HEK293 (cell line): ENCODE data around the gene RDH12.

Source experiments
- CTCF ChIA-PET: fragments of 350-600 bp; formaldehyde crosslinking; extraction: SDS; loops from one replicate; lab custom pipeline; 2021; ENCODE audit warnings: antibody characterized with exemption; lab: Yijun Ruan, JAX
- POLR2A ChIA-PET: fragments of 300-600 bp; formaldehyde crosslinking; extraction: SDS; loops from one replicate; lab custom pipeline; 2020; ENCODE audit warnings: antibody characterized with exemption, inconsistent platforms; lab: Yijun Ruan, JAX
- H3K27ac ChIP-seq: fragments of 200-500 bp; sonication (Bioruptor generic); 2 replicates; pipeline ENCODE4 v1.5.1; 2014; ENCODE audit warnings: low read depth, low read length, control low read depth, inconsistent platforms; ENCODE audit errors: extremely low read depth
- H3K36me3 ChIP-seq, 2 experiments: fragments of 200-500 bp in 1 of 2; sonication (Bioruptor generic) in 1 of 2; 1 replicate in 1 of 2; 2 replicates in 1 of 2; pipeline ENCODE4 v1.5.1; 2014 to 2017; ENCODE audit warnings: inconsistent platforms in 2 of 2, low read length in 2 of 2; ENCODE audit not compliant: control insufficient read depth in 2 of 2, insufficient read depth in 1 of 2
- H3K4me1 ChIP-seq: fragments of 200-500 bp; sonication (Bioruptor generic); 2 replicates; pipeline ENCODE4 v1.5.1; 2014; ENCODE audit warnings: mild to moderate bottlenecking, low read length, inconsistent platforms; ENCODE audit not compliant: control insufficient read depth, insufficient read depth
- H3K4me3 ChIP-seq: 2 replicates; pipeline ENCODE4 v1.5.1; 2011; ENCODE audit warnings: low read depth, mild to moderate bottlenecking, control low read depth, low read length, moderate library complexity
- H3K9me3 ChIP-seq: fragments of 200-500 bp; sonication (Bioruptor generic); 2 replicates; pipeline ENCODE4 v1.5.1; 2014; ENCODE audit warnings: low read depth, low read length, inconsistent platforms; ENCODE audit not compliant: control insufficient read depth, insufficient read depth
- FEZF1 ChIP-seq: fragments of 450-650 bp; formaldehyde crosslinking; IDR thresholded peaks from 2 replicates; pipeline ENCODE4 v1.5.1; 2016; ENCODE audit warnings: missing biosample characterization, missing genetic modification characterization
- HOXD13 ChIP-seq: sonication (generic); formaldehyde crosslinking; IDR thresholded peaks from 2 replicates; pipeline ENCODE4 v1.8.0; 2022; ENCODE audit warnings: missing genetic modification reagents, borderline replicate concordance
- PATZ1 ChIP-seq: fragments of 450-650 bp; formaldehyde crosslinking; IDR thresholded peaks from 2 replicates; pipeline ENCODE4 v1.5.1; 2016; ENCODE audit warnings: missing biosample characterization, missing genetic modification characterization
- PBX3 ChIP-seq: sonication (generic); formaldehyde crosslinking; IDR thresholded peaks from 2 replicates; pipeline ENCODE4 v1.8.1; 2022; ENCODE audit warnings: mild to moderate bottlenecking, moderate library complexity, missing genetic modification reagents
- ZFP3 ChIP-seq: fragments of 450-650 bp; formaldehyde crosslinking; IDR thresholded peaks from 2 replicates; pipeline ENCODE4 v1.5.1; 2016; ENCODE audit warnings: low read depth, missing biosample characterization, missing genetic modification characterization
- ZFP37 ChIP-seq: fragments of 450-650 bp; formaldehyde crosslinking; IDR thresholded peaks from 2 replicates; pipeline ENCODE4 v1.5.1; 2016; ENCODE audit warnings: missing biosample characterization, missing genetic modification characterization
- ZNF114 ChIP-seq: fragments of 450-650 bp; formaldehyde crosslinking; IDR thresholded peaks from 2 replicates; pipeline ENCODE4 v1.5.0; 2017; ENCODE audit warnings: missing biosample characterization, missing genetic modification characterization
- ZNF155 ChIP-seq: fragments of 450-650 bp; formaldehyde crosslinking; IDR thresholded peaks from 2 replicates; pipeline ENCODE4 v1.5.1; 2016; ENCODE audit warnings: missing biosample characterization, missing genetic modification characterization
- ZNF157 ChIP-seq: fragments of 450-650 bp; formaldehyde crosslinking; IDR thresholded peaks from 2 replicates; pipeline ENCODE4 v1.5.1; 2016; ENCODE audit warnings: missing biosample characterization, missing genetic modification characterization
- ZNF169 ChIP-seq: fragments of 450-650 bp; formaldehyde crosslinking; IDR thresholded peaks from 2 replicates; pipeline ENCODE4 v1.5.1; 2016; ENCODE audit warnings: missing biosample characterization, missing genetic modification characterization
- ZNF19 ChIP-seq: fragments of 450-650 bp; formaldehyde crosslinking; IDR thresholded peaks from 2 replicates; pipeline ENCODE4; 2016; ENCODE audit warnings: missing biosample characterization, missing genetic modification characterization, low read depth
- ZNF223 ChIP-seq: fragments of 450-650 bp; formaldehyde crosslinking; IDR thresholded peaks from 2 replicates; pipeline ENCODE4 v1.5.1; 2016; ENCODE audit warnings: missing biosample characterization, missing genetic modification characterization
- ZNF26 ChIP-seq: fragments of 450-650 bp; formaldehyde crosslinking; IDR thresholded peaks from 2 replicates; pipeline ENCODE4 v1.5.1; 2016; ENCODE audit warnings: missing biosample characterization, missing genetic modification characterization
- ZNF37A ChIP-seq: fragments of 450-650 bp; IDR thresholded peaks from 2 replicates; pipeline ENCODE4 v1.5.1; 2018; ENCODE audit warnings: missing biosample characterization, missing genetic modification characterization
- ZNF510 ChIP-seq: fragments of 450-650 bp; formaldehyde crosslinking; IDR thresholded peaks from 2 replicates; pipeline ENCODE4 v1.5.1; 2018; ENCODE audit warnings: mild to moderate bottlenecking, missing genetic modification characterization, missing biosample characterization; ENCODE audit not compliant: insufficient replicate concordance
- ZNF549 ChIP-seq: fragments of 450-650 bp; IDR thresholded peaks from 2 replicates; pipeline ENCODE4 v1.5.1; 2018; ENCODE audit warnings: missing biosample characterization, missing genetic modification characterization, mild to moderate bottlenecking, inconsistent platforms, moderate library complexity
- ZNF560 ChIP-seq: fragments of 450-650 bp; formaldehyde crosslinking; IDR thresholded peaks from 2 replicates; pipeline ENCODE4 v1.5.1; 2017; ENCODE audit warnings: missing biosample characterization, missing genetic modification characterization, borderline replicate concordance
- ZNF785 ChIP-seq: fragments of 450-650 bp; formaldehyde crosslinking; IDR thresholded peaks from 2 replicates; pipeline ENCODE4 v1.5.1; 2016; ENCODE audit warnings: missing biosample characterization, missing genetic modification characterization
- ZSCAN23 ChIP-seq: fragments of 450-650 bp; formaldehyde crosslinking; IDR thresholded peaks from 2 replicates; pipeline ENCODE4 v1.5.1; 2016; ENCODE audit warnings: missing biosample characterization, missing genetic modification characterization
- ZXDB ChIP-seq: fragments of 450-650 bp; formaldehyde crosslinking; IDR thresholded peaks from 2 replicates; pipeline ENCODE4 v1.5.1; 2016; ENCODE audit warnings: missing biosample characterization, missing genetic modification characterization

Gene RDH12

GRCh38 chr14:67773844-67774377, 72.2 kb downstream of the RDH12 start:
- no peaks in the 10 kb centered on the region for H3K9me3 ChIP-seq
- TF ChIP-seq ZFP37 (no peak), FEZF1 (tag by site-specific recombination) (no peak), ZNF26 (tag by site-specific recombination) (no peak), ZSCAN23 (no peak), ZNF157 (tag by site-specific recombination) (no peak), ZNF510 (tag by site-specific recombination) (no peak)
- no peak overlapping the region for H3K4me3 ChIP-seq
- POLR2A ChIA-PET = no interaction called here
- H3K27ac ChIP-seq = no peak overlapping the region
- H3K36me3 ChIP-seq = peaks cover 33 to 92% of the 10 kb centered on the region in 2 experiments
- no peaks in the 10 kb centered on the region for H3K4me1 ChIP-seq
- CTCF ChIA-PET = interaction anchor here (1.0 kb wide), 1 partner anchor 8 kb away, joined by 3 read pairs; no protein-coding TSS in a partner anchor

GRCh38 chr14:67776653-67777322, 75.1 kb downstream of the RDH12 start:
- ChIA-PET POLR2A (no interaction called here), CTCF (no interaction called here)

GRCh38 chr14:67778792-67779191, 77.1 kb downstream of the RDH12 start:
- TF ChIP-seq ZNF37A (tag by site-specific recombination) (no peak), PBX3 (no peak), PATZ1 (tag by site-specific recombination) (no peak), ZNF549 (tag by site-specific recombination) (no peak), ZNF169 (tag by site-specific recombination) (no peak), ZNF157 (tag by site-specific recombination) (no peak), ZNF560 (tag by site-specific recombination) (no peak), ZNF223 (tag by site-specific recombination) (no peak), ZNF19 (no peak), ZFP3 (tag by site-specific recombination) (no peak)
- H3K36me3 ChIP-seq = peaks cover 32 to 94% of the 10 kb centered on the region in 2 experiments
- CTCF ChIA-PET = interaction anchor here (0.7 kb wide), 1 partner anchor 17 kb away, joined by 4 read pairs; no protein-coding TSS in a partner anchor
- no peaks in the 10 kb centered on the region for H3K9me3 ChIP-seq
- H3K4me1 ChIP-seq = no peaks in the 10 kb centered on the region
- H3K27ac ChIP-seq = no peak overlapping the region
- POLR2A ChIA-PET = no interaction called here
- no peak overlapping the region for H3K4me3 ChIP-seq

More at GRCh38 chr14:67776653-67777322, 75.1 kb downstream of the RDH12 start:
- no peak overlapping the region for H3K4me3 ChIP-seq
- no peak for TF ChIP-seq HOXD13 (CRISPR knock-in tag)
- no peak for TF ChIP-seq ZNF785 (tag by site-specific recombination)
- no peak for TF ChIP-seq ZNF114
- no peak for TF ChIP-seq ZNF155 (tag by site-specific recombination)
- TF ChIP-seq ZXDB = no peak
- peaks cover 38 to 92% of the 10 kb centered on the region in 2 experiments for H3K36me3 ChIP-seq
- no peaks in the 10 kb centered on the region for H3K9me3 ChIP-seq
- no peaks in the 10 kb centered on the region for H3K4me1 ChIP-seq
- no peak overlapping the region for H3K27ac ChIP-seq
